ENCODE results near the gene ZNF333.
"Not testable (repeated sequence)": the region's sequence is repeated elsewhere in the genome, so short reads cannot be mapped to it uniquely, and the experiment has no call there.

The ZNF333 gene

GRCh38 chr19:14770944-14771839, 81.3 kb downstream of the ZNF333 start:
- no peak for DNase-seq

GRCh38 chr19:14772467-14772866, 82.6 kb downstream of the ZNF333 start:
- DNase-seq, result no peak

GRCh38 chr19:14772995-14773394, 83.1 kb downstream of the ZNF333 start:
- DNase-seq, result no peak

- not testable (repeated sequence) for DNase-seq
Measured at GRCh38 chr19:14773722-14774121, 83.9 kb downstream of the ZNF333 start.

GRCh38 chr19:14774373-14774772, 84.5 kb downstream of the ZNF333 start:
- DNase-seq, result no peak

GRCh38 chr19:14775326-14775725, 85.5 kb downstream of the ZNF333 start:
- DNase-seq, result not testable (repeated sequence)

- peak in 1 of 2 donors; percentile 42 for DNase-seq
Measured at GRCh38 chr19:14775869-14776586, 86.2 kb downstream of the ZNF333 start.

- DNase-seq, result not testable (repeated sequence)
Measured at GRCh38 chr19:14777645-14778044, 87.8 kb downstream of the ZNF333 start.

- not testable (repeated sequence) for DNase-seq
Measured at GRCh38 chr19:14778110-14778845, 88.4 kb downstream of the ZNF333 start, which contains the start of gene ADGRE2. TSS of gene ADGRE2 (minus strand) at chr19:14778560. CDS start at chr19:14776756, 1,804 bp downstream.

- DNase-seq, result no peak
Measured at GRCh38 chr19:14779151-14779550, 89.3 kb downstream of the ZNF333 start.

- not testable (repeated sequence) for DNase-seq
Measured at GRCh38 chr19:14780622-14781225, 90.9 kb downstream of the ZNF333 start.

GRCh38 chr19:14781713-14782536, 92.1 kb downstream of the ZNF333 start:
- DNase-seq, result not testable (repeated sequence)

- no peak for DNase-seq
Measured at GRCh38 chr19:14782626-14783409, 93.0 kb downstream of the ZNF333 start.

Measured in CD4-positive, alpha-beta T cell treated with Interleukin-1 beta for 1 hour (primary cell).